OCI-M2 (cell line): Measurements from ENCODE around the gene NRIP1.
"Not testable (repeated sequence)": the region's sequence is repeated elsewhere in the genome, so short reads cannot be mapped to it uniquely, and the experiment has no call there.

ENCODE experiments used
- DNase-seq: peaks from one replicate; lab custom pipeline; 2025; ENCODE audit not compliant: unreplicated experiment; lab: John Stamatoyannopoulos, UW

Gene NRIP1

GRCh38 chr21:14981246-14981645 lies 83.6 kb downstream of the NRIP1 start:
- DNase-seq, result no peak

GRCh38 chr21:14979264-14979663 lies 85.5 kb downstream of the NRIP1 start:
- no peak for DNase-seq

GRCh38 chr21:14977814-14978213 lies 87.0 kb downstream of the NRIP1 start:
- DNase-seq, result no peak

- no peak for DNase-seq
These were observed 89.5 kb downstream of the NRIP1 start for GRCh38 chr21:14975136-14975919.

- DNase-seq, result no peak
These were observed 92.1 kb downstream of the NRIP1 start for GRCh38 chr21:14972678-14973077.

- no peak for DNase-seq
These were observed 96.0 kb downstream of the NRIP1 start for GRCh38 chr21:14968821-14969220.

- DNase-seq, result no peak
These were observed 96.8 kb downstream of the NRIP1 start for GRCh38 chr21:14968029-14968428.

- no peak for DNase-seq
These were observed 100.2 kb downstream of the NRIP1 start for GRCh38 chr21:14964621-14965020.

- DNase-seq, result no peak
These were observed 102.6 kb downstream of the NRIP1 start for GRCh38 chr21:14962217-14962616.

- DNase-seq, result no peak
These were observed 103.3 kb downstream of the NRIP1 start for GRCh38 chr21:14961502-14961901.

- DNase-seq, result no peak
These were observed 105.5 kb downstream of the NRIP1 start for GRCh38 chr21:14959343-14959742.

GRCh38 chr21:14957836-14958235 lies 107.0 kb downstream of the NRIP1 start:
- no peak for DNase-seq

GRCh38 chr21:14956807-14957206 lies 108.0 kb downstream of the NRIP1 start:
- no peak for DNase-seq

GRCh38 chr21:14955936-14956520 lies 108.8 kb downstream of the NRIP1 start:
- no peak for DNase-seq

GRCh38 chr21:14952916-14953315 lies 111.9 kb downstream of the NRIP1 start:
- DNase-seq, result no peak

- no peak for DNase-seq
These were observed 115.2 kb downstream of the NRIP1 start for GRCh38 chr21:14949603-14950002.

- no peak for DNase-seq
These were observed 117.1 kb downstream of the NRIP1 start for GRCh38 chr21:14947613-14948160.

GRCh38 chr21:14945176-14945575 lies 119.6 kb downstream of the NRIP1 start:
- no peak for DNase-seq

- no peak for DNase-seq
These were observed 121.2 kb downstream of the NRIP1 start for GRCh38 chr21:14943616-14944015.

GRCh38 chr21:14942801-14943490 lies 121.9 kb downstream of the NRIP1 start:
- DNase-seq, result no peak

GRCh38 chr21:14927324-14927723 lies 137.5 kb downstream of the NRIP1 start:
- DNase-seq, result not testable (repeated sequence)

GRCh38 chr21:14926186-14926585 lies 138.6 kb downstream of the NRIP1 start:
- no peak for DNase-seq
